T-helper 1 cell treated with Interleukin-12 subunit alpha and Interleukin-12 subunit beta and Interleukin-4 antibody, amounts not matched to agents 30 ng/mL and 1 ng/mL, for 36 hours (primary cell): ENCODE data around the gene MAEA. TPM values are rescaled to one million over a fixed set of nuclear protein-coding genes. Genes with fewer than 3 reads are reported as not detected.
"Not testable (repeated sequence)": the region's sequence is repeated elsewhere in the genome, so short reads cannot be mapped to it uniquely, and the experiment has no call there.

ENCODE experiments used
- intact Hi-C: fragments of 100-400 bp; cut with micrococcal nuclease; formaldehyde crosslinking; loops from one replicate; pipeline ENCODE4 v1.15.1; 2024
- total RNA-seq: library from RNA; stranded (reverse); gene quantifications from 2 replicates; pipeline ENCODE4 v1.2.3, GENCODE V29; 2022

MAEA gene
- total RNA-seq, 1 donor from 2014 or later = 73.4 TPM

DNA sequence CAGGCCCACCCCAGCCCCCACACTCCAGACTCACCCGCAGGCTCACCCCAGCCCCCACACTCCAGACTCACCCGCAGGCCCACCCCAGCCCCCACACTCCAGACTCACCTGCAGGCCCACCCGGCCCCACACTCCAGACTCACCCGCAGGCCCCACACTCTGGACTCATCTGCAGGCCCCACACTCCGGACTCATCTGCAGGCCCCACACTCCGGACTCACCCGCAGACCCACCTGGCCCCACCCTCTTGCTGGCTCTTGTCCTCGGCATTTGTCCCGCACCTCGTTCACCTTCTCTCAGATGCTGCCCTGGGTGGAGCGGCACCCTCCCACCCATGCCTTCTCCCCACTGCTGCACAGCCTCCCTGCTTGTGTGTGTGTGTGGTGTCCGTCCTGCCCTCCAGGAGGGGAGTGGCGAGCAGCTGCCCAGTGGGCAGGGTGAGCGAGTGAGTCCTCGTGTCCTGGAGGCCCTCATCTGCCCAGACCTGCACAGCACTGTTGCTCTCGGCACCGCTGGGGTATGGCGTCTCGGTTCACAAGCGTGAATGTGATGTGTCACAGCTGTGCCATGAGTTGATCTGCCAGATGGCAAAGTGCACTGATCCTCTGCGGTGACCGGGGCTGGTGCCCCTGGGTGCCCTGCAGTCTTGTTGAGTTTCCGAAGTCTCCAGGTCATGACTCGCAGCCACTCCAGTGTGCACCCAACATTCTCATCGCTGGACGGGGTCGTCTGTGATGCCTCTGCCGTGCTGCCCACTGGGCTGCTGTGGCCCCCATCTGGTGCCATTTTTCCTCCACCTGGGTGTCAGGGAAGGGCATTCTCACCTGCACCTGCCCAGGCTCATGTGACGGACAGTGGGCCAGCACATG lies 27.7 kb downstream of the MAEA start:
- intact Hi-C loops = no loop called here

DNA sequence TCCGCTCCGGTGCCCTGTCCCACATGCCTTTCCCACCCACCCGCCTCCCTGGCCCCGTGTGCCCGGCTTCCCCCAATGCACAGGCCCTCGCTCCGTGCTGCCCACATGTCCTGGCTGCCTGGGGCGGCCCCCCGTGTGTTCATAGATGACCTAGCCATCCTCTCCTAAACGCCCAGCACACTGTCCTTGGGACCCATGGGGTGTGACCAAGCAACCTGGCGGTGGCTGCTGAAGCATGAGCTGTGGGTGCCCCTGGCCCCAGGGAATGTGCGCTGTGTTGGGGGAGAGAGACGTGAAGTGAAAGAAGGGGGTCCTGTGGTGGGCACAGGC lies 28.3 kb downstream of the MAEA start:
- intact Hi-C loops = no loop called here

DNA sequence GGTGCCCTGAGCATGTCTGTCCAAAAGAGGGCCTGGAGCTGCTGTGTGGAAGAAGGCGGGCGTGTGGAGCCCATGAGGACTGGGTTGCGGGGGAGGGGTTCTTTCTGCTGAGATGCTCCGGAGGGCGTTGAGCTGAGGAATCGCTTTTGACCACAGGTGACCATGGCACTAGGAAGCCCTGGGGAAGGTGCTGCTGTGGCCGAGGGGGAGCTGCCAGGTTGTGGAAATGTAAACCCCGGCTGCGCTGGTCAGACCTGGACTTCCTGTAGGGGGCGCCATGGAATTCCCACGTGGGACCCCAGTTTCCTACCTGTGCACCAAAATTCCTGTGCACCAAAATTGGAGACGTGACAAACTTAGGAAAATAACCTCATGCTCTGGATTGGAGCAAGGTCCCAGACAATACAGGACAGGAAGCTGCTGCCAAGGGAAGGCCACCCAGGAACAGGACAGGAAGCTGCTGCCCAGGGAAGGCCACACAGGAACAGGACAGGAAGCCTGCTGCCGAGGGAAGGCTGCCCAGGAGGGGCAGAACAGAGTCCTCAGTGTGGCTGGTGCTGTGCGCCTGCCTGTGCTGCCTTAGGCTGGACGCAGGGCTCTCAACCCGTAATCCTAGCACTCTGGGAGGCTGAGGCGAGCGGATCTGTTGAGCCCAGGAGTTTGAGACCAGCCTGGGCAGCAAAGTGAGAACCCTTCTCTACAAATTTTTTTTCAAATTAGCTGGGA lies 29.0 kb downstream of the MAEA start:
- intact Hi-C loops = no loop called here

DNA sequence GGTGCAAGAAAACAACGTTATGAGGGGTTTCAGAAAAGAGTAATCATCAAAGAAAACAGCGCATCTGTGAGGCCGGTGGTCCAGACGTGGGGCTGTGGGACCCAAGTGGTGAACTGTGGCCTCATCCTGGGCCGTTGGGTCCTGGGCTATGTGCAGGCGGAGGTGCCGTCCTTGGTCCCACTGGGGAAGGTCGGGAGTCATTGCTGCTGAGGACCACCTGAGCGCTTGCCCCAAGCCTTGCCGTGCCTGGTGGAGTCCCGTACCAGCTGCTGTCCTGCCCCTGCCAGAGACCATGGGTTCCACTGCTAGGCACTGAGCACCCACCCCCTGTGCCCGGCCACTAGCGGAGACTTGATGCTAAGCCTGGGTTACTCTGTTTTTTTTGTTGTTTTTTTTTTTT lies 31.8 kb downstream of the MAEA start:
- intact Hi-C loops = no loop called here

DNA sequence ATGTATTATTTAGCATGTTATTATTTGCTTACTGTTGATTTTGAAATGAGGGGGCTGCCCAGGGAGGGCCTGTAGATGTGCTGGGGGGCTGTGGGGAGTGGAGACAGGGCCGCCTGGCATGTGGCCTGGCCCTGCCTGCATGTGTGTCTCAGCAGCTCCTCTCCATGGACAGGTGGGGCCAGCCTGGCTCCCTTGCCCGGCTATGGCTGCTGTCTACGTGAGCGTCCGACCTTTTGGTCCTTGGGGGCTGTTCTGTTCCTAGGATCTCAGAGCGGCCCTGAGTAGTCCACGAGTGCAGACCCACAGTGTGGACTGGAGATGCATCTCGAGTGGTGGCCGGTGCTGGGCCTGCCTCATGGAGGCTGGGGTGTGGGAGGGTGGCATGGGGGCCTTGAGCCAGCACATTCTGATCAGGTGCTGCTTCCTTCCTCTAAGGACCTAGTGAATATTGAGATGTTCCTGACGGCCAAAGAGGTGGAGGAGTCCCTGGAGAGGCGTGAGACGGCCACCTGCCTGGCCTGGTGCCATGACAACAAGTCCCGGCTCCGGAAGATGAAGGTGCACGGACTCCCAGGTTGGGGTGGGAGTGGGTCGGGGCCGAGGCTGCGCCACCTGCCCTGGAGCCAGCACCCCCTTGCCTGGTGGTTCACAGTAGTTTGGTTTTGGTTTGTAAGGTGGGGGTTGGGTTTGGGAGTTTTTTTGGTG lies 32.4 kb downstream of the MAEA start:
- intact Hi-C loops = no loop called here

DNA sequence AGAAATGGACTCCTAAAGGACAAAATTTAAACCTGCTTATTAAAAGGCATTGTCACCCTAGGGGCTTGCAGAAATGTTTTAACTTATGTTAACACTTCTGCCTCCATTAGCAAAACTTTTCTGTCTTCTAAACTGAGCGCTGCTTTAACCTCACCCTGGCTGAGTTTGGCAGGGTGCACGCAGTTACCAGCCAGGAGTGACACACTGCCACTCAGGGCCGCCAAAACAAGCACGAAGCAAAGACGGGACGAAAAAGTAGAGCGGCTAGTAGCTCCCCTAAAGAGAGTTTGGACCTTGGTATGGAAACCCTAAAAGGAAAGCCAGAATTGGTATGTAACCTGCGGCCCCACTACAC lies 33.6 kb downstream of the MAEA start:
- intact Hi-C loops = no loop called here

DNA sequence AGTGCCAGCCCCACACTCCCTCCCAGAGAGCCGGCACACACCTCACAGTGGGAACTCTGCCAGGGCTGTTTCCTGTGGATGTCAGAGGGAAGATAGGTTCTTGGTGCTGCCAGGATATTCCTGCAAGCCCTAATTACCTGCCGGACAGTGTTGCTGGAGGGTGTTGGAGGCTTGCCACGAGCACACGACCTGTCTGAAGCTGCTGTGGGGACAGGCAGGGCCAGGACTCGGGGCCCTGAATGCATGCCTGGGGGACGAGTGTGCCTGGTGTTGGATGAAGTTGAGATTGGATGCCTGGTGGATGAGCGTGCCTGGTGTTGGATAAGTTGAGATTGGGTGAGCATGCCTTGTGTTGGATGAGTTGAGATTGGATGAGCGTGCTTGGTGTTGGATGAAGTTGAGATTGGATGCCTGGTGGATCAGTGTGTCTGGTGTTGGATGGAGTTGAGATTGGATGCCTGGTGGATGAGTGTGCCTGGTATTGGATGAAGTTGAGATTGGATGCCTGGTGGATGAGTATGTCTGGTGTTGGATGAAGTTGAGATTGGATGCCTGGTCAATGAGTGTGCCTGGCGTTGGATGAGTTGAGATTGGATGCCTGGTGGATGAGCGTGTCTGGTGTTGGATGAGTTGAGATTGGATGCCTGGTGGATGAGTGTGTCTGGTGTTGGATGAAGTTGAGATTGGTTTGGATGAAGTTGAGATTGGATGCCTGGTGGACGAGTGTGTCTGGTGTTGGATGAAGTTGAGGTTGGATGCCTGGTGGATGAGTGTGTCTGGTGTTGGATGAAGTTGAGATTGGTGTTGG lies 34.1 kb downstream of the MAEA start:
- intact Hi-C loops = no loop called here

DNA sequence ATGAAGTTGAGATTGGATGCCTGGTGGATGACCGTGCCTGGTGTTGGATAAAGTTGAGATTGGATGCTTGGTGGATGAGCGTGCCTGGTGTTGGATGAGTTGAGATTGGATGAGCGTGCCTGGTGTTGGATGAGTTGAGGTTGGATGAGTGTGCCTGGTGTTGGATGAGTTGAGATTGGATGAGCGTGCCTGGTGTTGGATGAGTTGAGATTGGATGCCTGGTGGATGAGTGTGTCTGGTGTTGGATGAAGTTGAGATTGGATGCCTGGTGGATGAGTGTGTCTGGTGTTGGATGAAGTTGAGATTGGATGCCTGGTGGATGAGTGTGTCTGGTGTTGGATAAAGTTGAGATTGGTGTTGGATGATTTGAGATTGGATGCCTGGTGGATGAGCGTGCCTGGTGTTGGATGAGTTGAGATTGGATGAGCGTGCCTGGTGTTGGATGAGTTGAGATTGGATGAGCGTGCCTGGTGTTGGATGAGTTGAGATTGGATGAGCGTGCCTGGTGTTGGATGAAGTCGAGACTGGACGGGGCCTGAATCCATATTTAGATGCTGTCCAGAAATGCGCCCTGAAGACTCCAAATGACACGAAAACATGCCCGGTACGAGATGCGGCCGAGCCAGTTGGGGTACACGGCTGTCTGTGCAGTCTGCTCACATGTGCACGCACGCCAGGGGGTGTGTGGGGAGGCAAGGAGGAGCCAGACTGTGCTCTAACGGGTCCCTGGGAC lies 34.9 kb downstream of the MAEA start:
- intact Hi-C loops = not testable (repeated sequence)

DNA sequence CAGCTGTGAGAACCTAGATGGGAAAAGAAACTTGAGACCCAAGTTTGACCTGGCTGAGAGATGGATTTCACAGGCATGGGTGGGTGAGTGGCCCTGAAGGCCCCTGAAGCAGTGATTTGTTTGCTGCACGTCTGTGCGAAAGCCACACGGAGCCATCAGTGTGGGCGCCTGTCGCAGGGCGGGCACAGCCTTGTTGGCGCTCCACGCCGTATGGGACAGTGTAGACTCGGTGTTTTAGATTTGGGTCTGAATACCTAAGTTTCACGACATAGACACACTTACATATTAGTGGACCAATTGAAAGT lies 35.4 kb downstream of the MAEA start:
- intact Hi-C loops = no loop called here

DNA sequence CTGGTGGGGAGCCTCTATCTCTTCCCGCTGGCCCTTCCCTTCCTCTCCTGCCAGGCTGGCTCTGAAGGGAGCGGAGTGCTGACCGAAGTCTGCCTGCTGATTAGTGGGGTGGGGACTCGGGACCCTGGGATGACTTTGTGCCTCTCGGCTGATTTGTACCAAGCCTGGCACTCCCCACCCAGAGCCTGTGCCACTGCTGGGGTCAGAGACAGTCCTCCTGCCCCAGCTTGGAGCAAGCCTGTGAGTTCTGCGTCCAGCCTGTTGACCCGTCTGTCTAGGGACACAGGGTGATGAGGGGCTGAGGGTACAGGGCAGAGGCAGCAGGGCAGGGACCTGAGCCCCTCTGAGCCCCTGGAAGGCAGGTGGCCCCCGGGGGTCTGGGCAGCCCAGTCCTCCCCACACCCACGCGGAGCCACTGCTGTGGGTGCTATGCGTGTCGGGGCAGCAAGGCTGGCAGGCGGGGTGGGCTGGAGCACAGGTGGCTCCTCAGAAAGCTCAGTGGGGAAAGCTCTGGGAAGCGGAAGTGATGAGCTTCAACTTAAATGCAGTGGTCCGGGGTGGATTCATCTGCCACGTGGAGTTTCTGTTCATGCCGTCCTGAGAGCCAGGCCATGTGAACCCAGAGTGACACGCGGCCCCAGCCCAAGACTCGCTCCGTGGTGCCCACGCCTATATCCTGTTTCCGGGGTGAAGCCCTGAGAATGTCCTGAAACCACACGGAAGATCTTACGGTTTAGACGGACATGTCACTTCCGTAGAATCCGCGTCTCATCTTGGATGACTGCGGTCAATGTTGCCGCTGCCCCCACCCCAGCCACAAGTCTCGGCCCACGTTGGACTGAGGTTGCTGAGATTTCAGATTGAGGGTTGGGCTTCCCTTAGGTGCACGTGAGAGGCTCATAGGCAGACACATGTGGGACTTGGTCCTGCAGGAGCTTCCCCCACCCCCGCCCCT lies 36.3 kb downstream of the MAEA start:
- intact Hi-C loops = no loop called here

DNA sequence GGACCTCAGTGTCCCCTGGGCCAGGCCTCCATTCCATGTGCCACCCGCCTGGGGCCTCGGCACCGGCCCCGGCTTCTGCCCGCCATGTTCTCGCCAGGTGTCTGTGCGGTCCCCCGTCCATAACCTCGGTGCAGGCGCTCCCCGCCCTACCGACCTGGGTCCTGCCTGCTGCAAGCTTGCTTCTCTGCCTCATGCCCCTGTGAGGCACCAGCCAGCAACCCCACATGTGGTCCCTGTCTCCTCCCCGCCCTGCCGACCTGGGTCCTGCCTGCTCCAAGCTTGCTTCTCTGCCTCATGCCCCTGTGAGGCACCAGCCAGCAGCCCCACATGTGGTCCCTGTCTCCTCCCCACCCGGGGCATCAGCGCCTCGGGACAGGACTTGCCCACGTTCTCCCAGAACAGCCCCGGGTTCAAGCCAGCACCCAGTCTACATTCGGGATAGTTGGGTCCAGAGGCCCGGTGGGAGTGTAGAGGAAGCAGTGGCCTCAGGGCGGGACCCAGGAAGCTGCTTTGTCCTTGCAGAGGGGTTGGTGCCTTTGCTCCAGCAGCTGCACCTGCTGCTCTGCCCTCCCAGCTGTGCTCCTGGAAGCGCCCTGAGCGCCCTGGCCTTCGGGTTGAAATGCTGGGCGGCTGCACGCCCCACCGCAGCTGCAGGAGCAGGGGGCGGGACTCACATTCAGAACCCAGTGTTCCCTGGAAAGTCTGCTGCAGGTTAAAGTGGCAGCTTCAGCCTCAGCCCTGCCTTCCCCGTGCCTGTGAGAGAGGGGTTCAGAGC lies 37.2 kb downstream of the MAEA start:
- intact Hi-C loops = no loop called here

DNA sequence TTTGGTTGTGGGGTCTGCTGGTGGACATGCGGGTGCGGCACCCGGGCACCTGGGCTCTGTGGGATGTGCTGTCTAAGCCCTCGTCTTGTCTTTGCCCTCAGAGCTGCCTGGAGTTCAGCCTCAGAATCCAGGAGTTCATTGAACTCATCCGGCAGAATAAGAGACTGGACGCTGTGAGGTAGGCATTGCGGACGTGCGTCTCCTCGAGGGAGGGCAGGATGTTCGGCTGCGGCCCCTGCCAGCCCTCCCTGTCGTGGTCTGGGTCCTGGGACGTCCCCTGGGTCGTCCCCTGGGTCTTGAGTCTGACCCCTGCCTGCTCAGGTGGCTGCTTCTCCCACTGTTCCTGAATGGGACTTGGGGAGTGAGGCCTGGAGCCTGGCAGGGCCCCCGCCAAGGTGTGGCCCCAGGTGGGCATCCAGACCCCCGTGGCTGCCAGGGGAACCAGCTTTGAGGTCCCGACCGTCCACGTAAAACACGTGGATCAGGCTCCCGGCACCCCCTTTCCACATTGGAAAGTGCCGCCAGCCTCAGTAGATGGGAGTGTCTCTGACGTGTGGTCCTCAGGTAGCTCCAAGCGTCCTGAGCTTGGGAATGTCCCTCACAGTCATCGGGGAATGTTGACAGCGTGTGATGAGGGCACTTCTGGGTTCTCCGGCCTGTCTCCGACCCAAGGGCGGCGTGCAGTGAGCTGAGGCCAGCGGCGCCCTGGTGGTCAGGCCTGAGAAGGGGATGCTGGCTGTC lies 38.0 kb downstream of the MAEA start:
- intact Hi-C loops = no loop called here

DNA sequence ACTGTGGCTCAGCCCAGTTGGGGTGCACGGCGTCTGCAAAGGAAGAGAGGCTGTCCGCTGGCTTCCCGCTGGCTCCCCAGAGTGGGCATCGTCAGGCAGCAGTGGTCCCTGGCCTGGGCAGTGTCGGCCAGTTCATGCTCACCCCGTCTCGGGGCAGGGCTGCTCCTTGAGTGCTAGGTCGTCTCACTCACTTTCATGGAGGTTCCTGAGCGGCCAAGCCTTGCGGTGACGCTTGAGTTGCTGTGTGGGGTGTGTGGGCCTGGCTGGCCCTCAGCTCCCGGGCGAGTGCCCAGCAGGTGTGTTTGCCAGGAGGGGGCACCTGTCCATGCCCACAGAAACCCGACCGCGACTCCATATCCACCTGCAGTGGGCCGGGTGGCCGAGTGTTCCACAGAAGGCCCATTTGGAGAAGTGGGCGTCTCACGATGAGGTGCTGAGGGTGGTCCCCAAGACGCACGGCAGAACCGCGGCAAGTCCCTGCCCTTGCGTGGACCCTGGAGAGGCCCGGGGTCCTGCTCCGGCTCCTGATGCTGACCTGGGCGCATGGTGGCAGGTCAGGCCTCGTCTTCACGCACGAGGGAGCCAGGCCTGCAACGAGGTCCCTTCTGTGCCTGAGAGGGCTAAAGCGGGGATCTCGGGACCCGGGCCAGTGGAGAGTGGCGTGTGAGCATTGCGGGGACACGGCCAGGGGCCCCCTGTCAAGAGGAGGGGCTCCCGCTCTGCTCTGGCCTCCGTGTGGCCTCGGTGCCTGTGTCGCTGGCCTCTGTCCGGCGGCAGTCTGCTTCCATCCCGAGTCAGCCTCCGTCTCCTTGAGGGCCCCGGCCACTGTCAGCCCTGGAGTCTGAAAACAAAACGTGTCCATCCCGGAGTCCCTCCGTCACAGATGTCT lies 38.8 kb downstream of the MAEA start:
- intact Hi-C loops = no loop called here

DNA sequence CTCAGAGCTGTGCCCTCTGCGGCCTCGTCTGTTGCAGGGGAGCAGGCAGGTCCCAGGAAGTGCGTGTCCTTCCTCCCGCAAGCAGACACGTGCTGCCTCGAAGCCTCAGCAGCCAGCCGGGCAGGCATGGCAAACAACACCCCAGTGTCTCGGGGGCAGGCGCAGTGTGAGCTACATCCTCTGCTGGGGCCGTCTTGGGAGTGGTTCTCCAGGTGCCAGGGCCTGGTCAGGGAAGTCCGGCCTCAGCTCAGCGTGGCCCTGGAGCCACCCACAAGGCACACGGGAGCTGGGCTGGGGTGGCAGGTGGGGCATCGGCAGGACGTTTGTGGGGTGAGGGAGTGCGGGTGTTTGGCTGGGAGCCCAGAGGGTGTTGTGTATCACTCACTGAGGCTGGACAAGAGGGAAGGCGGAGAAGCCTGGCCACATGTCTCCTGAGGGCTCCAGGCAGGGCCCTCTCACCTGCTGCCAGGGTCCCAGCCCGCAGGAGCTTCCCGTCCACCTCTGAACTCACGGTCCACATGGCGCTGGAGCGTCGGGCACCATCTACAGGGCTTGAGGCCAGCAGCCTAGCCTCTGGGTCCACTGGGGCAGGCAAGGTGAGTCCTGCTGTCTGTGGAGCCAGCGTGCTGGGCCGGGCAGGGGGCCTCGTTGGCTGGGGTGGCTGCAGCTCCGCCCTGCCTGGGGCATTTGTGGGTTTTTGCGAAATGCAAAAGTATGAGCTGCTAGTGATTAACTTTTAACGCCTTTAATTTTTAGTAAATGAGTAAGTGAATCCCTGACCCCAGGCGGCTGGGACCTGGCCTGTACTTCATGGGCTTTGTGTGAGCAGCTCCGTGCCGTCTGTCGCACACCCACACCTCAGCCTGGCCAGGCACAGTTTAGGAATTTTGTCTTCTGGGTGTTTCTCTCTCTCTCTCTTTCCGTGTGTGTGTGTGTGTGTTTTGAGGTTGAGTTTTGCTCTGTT lies 40.0 kb downstream of the MAEA start:
- intact Hi-C loops = loop anchor here (1.0 to 2.0 kb wide), 3 partner anchors 17 to 40 kb away; partner anchors contain the start of gene MAEA

DNA sequence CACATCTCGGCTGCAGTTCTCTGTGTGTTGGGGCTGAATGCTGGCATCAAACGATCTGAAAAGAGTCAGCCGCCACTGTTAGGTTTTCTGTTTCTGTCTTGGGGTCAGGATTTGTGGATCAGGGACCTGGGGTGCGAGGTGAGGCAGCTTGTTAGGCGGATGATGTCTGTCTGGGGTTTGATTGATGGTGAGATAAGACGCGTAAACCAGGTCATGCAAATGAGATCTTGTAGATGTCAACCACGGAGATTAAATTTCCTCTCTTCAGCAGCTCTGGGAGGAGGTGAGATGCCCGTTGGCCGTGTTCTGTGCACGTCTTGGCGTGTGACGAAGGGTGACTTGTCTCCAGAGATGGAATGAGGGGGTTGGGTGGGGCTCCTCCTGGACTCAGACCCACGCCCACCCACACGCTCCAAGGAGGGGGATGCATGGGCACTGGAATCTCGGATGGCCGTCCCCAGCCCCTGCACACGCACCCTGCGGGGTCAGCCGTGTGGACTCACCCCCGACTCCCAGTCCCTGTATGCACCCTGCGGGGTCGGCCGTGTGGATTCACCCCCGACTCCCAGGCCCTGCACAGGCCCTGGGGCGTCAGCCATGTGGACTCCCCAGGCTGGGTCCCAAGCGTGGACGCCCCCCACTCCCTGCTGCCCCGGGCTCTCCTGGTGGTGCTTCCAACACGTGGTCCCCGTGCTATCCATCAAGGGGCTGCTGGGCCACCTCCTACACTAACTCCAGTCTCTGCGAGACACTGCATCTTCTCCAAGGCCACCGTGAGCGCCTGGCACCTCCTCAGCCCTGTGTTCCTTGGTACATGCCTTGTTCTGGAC lies 41.3 kb downstream of the MAEA start:
- intact Hi-C loops = loop anchor here (1.0 to 2.0 kb wide), 3 partner anchors 15 to 42 kb away; partner anchors contain the start of gene MAEA
